NCI-H146 treated with DMSO at 0.1 percent for 48 hours (cell line): ENCODE data around the gene OBSCN.

Experiments used
- DNase-seq: peaks from one replicate; lab custom pipeline; 2025; ENCODE audit not compliant: unreplicated experiment; lab: John Stamatoyannopoulos, UW

OBSCN gene

DNA sequence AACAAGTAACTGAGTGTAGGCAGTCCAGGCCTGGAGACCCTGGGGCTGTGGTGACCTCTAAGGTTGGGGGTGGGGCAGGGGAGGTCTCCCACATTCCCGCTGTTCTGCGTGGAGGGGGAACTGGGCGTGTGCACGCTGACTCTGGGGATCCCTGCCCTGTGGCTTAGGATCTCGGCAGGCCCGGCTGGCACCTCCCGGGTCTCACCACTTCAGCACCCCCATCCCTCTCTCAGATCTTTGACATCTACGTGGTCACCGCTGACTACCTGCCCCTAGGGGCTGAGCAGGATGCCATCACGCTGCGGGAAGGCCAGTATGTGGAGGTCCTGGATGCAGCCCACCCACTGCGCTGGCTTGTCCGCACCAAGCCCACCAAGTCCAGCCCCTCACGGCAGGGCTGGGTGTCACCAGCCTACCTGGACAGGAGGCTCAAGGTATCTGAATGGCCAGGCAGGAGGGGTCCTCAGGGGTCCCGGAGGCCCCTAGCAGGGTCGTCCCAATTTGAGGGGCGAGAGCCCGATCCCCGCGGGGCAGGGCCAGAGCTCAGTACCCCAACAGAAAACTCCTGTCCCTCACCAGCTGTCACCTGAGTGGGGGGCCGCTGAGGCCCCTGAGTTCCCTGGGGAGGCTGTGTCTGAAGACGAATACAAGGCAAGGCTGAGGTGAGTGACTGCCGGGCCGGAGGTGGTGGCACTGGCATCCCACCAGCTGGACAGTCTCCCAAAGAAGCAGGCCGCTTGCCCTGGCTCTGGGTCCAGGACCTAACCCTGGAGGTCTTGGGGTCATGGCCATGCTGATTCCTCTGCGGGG, 130.1 kb downstream of the OBSCN start:
- DNase-seq, result no peak

DNA sequence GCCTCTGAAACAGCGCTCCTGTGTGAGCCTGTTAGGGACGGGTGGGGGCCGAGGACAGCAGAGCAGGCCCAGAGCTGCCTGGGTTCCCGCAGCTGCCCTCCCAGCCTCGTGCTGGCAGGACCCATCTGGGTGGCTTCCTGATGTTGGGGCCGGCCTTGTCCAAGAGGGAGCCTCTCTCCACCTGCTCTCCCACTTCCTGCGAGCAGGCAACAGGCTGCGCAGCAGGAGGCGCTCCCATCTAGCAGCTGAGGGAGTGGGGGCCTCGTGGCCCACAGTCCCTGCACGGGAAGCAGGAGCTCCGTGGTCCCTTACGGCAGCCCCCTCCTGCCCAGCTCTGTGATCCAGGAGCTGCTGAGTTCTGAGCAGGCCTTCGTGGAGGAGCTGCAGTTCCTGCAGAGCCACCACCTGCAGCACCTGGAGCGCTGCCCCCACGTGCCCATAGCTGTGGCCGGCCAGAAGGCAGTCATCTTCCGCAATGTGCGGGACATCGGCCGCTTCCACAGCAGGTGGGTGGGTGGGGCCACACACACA, 130.7 kb downstream of the OBSCN start:
- DNase-seq, result peak; percentile 19

DNA sequence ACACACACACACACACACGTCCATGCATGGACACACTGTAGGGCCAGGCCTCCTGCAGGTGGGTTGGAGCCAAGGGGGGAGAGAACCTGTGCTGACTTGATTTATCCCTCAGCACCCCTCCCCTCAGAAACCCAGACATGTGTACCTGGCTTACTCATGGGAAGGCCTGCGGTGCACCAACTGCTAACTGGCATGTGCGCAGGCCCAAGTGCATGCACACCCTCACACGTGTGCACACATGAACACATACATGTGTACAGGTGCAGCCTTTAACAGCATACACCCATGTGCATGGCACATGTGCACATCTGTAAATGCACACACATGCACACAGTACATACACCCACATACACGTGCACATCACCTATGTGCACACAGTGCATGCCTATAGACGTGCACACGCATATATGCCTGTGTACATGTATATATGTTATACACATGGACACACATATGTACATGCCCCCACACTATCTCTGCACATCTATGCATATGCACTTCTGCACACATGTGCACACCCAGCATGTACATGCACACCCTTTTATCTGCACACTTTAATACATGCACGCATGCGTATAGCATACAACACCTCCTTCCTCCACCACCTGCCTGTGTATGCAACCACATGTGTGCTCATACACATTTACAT, 131.3 kb downstream of the OBSCN start:
- no peak for DNase-seq

DNA sequence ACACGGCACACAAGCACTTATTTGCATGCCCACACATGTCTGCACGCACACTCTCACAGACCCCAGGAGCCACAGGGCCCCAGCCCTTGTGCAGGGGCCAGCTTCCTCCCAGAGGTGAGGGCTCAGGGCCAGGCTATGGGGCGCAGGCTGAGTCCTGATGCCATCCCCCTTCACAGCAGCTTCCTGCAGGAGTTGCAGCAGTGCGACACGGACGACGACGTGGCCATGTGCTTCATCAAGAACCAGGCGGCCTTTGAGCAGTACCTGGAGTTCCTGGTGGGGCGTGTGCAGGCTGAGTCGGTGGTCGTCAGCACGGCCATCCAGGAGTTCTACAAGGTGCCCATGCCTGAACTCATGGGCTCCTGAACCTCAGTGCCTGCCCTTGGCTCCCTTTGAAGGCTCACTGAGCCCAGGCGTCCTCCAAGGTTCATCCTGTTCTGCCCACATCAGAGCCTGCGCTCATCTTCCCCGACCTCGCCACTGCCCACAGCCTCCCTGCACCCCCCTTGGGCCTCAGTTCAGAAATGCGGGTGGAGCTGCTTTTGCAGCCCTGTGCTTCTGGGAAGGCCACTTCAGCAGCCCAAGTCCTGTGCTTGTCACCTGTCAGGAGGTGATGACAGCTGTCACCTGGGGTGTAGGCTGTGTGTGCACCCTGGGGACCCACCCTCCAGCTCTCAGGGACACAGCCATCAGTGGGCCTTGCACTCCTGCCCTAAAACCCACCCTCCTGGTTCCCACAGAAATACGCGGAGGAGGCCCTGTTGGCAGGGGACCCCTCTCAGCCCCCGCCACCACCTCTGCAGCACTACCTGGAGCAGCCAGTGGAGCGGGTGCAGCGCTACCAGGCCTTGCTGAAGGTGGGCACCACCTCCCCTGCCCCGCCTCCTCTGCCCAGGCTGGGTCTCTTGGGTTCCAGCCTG, 132.2 kb downstream of the OBSCN start:
- DNase-seq, result no peak

DNA sequence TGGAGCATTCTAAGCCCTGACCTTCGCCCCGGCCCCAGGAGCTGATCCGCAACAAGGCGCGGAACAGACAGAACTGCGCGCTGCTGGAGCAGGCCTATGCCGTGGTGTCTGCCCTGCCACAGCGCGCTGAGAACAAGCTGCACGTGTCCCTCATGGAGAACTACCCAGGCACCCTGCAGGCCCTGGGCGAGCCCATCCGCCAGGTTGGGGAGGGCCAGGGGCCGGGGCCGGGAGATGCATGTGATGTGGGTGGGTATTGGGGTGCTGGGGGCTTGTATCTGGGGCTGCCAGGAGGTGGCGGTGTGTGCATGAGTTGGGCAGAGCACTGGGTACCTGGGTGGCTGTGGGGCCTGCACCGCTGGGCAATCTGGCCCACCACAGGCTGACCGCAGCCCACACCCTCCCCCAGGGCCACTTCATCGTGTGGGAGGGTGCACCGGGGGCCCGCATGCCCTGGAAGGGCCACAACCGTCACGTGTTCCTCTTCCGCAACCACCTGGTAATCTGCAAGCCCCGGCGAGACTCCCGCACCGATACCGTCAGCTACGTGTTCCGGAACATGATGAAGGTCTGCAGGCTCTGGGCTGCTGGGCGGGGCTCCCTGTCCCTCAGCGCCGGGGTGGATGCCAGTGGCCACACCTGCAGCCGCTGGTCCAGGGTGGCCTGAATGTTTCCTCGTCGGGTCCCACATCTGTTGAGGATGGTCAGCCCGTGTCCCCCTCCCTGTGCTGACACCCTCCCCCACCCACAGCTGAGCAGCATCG, 133.0 kb downstream of the OBSCN start:
- peak; percentile 31 for DNase-seq

DNA sequence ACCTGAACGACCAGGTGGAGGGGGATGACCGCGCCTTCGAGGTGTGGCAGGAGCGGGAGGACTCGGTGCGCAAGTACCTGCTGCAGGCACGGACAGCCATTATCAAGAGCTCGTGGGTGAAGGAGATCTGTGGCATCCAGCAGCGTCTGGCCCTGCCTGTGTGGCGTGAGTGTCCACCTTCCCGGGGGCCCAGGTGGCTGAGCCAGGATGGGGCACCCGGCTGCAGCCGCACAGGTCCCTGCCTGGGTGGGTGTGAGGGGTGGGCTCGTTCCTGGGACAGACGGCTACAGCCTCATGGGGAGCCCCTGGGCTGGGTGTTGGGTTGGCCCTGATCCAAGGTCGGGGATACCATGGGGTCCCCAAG, 133.6 kb downstream of the OBSCN start:
- no peak for DNase-seq

DNA sequence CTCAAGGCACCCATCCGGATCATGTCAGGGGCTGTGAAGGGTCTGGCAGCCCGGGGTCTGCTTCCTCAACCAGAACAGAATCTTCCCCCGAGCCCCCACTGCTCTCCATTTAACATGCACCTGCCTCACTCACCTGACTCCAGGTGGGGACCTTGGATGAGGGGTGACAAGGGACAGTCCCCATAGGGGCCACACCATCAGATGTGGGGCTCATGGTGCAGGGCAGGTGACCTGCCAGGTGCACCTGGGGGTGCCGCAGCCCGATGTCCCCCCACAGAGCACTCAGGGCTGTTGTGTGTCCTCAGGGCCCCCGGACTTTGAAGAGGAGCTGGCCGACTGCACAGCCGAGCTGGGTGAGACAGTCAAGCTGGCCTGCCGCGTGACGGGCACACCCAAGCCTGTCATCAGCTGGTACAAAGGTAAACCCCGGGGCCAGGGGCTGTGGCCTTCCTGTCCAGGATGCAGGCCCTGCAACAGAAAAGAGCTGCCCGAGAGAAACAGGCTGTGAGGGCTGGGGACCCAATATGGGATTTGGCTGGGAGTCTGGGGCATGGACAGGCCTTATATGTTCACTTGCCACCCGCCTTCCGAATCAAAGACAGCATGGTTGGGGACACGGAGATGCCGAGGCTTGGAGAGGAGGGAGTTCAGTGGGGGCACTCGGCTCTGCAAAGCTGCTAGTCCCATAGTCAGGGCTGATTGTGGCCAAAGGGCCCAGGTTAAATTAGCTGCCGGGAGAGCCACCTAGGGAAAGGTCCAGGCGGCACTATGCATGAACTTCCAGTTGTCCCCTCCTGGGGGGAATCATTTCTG, 134.2 kb downstream of the OBSCN start:
- DNase-seq, result no peak

DNA sequence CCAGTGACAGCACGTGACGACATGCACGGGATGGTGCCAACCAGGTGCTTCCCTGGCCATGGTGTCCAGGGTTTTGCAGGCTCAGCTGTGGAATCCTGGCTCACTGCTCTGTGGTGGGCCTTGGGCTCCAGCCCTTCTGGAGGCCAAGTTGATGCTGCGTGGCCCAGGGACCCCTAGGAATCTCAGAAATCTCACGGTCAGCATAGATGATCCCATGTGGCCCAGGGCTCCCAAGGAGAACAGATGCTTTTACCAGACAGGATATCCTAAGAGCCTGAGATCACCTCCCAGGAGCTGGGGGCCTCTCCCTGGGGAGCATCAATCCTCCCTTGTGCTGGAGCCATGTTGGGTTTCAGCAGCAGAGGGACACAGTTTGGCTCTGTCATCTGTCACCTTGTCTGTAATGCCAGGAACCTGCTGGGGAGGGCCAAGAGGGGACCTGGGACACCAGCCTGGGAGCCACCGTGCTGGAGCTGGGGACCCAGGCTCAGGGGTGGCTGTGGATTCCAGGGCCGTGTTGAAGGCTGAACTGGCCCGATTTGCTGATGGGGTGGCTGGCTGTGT, 134.9 kb downstream of the OBSCN start:
- DNase-seq, result no peak

DNA sequence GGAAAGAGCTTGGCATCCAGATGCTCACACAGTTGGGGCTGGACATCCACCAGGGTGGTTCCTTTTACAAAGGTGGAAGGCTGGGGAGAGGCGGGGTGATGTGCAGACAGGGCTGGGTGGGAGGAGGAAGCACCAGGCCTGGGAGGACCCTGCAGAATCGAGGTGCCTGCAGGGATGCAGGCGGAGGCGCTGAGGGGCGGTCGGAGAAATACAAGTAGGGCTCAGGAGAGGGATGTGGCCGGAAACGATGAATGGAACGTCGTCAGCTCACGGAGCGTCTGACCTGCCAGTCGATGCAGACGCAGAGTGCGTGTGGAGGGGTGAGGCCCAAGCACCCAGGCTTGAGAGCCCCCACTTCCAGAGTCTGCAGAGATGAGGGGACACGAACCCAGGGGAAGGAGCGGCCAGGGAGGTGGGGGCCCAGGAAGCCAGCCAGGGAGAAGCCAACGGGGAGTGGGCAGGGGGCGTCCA, 135.4 kb downstream of the OBSCN start:
- DNase-seq, result no peak

DNA sequence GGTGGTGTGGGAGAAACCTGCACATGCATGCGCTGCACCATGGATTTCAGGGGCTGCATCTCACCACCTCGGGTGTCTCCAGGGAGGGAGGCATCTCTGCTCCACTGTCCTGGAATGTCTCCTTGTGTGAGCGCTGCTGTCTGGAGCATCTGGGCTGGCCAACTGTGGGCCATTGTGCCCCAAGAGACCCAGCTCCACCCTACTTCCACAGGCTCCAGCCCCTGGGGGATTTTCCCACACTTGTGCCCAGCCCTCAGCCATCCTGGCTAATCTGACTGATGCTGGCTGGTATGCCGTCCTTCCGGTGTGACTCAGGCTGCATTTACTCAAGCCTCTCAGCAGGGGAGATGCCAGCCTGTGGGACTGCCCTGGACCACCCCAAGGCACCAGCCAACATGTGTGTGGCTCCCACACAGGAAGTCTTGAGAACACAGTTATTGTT, 136.8 kb downstream of the OBSCN start:
- DNase-seq, result no peak

DNA sequence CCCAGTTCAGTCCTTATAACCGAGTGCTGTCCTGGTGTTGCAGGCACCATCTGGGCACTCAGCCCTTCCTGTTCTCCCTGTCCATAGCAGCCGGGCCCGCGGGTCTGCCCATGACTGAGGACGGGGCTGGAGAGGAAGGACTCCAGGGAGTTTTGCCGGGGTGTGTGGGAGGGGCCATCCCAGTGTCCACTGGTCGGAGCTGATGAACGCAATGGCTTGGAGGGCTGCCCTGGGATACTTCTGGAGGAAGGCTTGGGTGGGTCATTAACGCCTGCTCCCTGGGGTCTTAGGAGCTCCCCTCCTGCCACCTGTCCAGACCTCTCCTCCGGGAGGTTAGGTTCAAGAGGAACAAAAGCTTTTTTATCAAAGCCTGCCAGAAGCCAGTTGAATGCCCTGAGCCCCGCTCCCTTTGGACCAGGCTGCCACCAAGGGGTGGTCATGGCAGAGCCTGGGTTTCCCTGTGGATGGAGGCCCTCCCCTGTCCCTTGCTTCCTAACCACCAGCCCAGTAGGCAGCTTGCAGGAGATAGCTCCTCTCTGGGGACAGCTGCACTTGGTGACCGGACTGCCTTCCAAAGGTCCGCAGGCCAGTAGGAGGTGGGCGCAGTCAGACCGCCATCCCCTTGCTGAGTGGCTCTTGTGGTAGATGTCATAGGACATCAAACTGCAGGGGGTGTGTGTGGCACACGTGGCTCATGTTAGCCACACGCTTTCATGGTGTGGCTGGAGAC, 137.5 kb downstream of the OBSCN start:
- DNase-seq, result no peak

DNA sequence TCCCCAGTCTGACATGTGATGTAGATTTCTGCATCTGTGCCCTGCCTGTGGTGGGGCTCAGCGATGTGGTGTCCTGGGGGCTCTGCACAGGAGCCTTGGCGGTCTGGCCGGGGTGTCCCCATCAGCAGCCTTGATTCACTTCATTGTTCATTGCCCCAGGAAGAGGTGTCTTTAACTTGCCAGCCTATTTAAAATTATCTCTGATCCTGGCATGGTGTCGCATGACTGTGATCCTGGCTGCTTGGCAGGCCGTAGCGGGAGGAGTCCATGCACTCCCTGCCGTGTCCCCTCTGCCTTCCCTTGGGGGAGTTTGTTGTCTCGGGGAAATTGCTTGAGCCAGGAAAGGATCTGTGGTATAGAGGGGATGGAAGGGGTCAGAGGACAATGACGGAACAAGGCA, 138.9 kb downstream of the OBSCN start:
- no peak for DNase-seq

DNA sequence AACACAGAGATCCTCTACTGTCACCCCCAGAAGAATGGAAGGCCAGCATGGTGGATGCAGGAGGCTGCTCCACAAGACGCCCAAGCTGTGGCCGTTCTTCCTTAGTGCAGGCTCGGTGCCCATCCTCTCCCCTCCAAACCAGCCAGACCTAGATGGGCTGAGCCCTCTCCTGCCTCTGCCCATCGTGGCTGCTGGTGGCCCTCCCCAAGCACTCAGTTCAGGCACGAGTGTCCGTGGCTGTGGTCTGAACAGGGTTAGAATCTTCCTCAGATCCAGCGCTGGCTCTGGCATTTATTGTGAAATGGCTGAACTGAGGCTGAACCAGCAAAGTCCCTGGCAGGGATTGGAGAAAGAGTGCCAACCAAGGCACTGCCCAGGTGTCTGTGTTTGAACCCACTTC, 139.3 kb downstream of the OBSCN start:
- no peak for DNase-seq

DNA sequence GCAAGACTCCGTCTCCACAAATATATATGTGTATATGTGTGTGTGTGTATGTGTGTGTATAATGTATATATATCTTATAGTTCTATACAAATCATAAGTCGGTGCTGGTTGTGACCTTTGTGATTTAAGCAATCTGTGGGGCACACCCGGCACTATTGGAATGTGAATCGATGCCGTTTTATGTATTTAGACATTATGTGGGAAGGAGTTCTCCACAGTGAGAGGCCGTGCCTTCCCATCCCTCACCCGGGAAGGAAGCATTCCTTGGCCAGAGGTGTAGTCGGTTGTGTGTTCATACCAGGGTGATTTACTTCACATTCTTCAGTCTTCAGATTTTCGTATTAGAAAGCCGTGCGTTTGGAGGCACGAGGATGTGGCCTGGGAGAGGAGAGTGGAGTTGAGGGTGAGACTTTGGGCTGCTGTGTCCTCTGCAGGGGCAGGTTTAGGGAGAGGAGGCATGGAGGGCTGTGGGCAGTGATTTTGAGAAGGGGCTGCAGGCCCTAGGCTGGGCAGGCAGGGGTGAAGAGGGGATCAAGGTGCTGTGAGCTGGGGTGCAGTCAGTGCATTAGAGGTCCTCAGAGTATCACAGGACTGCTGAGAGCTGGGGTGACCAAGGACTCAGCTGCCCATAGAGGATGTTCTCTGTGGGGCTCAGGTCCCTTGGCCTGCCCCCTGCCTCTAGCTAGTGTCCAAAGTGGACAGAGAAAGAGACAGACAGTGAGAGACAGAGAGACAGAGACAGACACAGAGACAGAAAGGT, 141.0 kb downstream of the OBSCN start:
- DNase-seq, result no peak

DNA sequence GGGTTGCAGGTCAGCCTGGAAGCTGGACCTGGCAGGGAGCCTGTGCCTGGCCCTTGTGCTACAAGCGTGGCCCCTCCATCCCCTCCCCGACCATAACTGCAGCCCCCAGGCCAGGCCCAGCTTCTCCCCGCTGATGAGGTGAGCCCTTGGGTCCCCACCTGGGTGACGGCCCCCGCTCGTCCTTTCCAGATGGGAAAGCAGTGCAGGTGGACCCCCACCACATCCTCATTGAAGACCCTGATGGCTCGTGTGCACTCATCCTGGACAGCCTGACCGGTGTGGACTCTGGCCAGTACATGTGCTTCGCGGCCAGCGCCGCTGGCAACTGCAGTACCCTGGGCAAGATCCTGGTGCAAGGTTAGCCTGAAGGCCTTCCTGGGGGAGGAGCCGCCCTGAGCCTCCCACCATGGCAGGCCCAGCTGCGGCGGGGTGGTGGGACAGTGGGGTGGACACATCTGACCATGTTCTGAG, 141.9 kb downstream of the OBSCN start:
- DNase-seq, result no peak

DNA sequence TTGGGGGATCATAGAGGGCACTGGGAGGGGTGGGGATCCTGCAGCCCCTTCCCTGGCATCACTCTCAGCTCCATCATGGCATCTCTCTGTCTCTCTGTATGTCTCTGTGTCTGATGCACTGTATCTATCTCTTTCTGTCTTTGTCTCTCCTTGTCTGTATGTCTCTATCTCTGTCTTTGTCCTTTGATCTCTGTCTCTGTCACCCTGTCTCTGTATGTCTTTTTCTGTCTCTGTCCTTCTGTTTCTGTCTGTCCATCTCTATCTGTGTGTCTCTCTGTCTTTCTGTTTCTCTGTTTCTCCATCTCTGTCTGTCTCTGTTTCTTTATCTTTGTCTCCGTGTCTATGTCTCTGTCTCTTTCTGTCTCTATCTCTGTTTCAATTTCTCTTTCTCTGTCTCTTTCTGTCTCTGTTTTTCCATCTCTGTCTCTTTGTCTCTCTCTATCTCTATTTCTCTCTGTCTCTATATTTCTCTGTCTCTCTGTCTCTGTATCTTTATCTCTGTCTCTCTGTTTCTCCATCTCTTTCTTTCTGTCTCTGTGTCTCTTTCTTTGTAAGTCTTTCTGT, 142.4 kb downstream of the OBSCN start:
- DNase-seq, result no peak
